GM23338 (cell line): Measurements from ENCODE around the gene C6orf136. TPM values are rescaled to one million over a fixed set of nuclear protein-coding genes. Genes with fewer than 3 reads are reported as not detected.

Source experiments
- ATAC-seq: fragments of 200-7000 bp; cut with Tn5 transposase; 3 replicates; pipeline ENCODE4 v1.9.1; 2020
- DNase-seq: peaks from one replicate; pipeline ENCODE4 v3.0.0-alpha.2; 2015; ENCODE audit warnings: low spot score
- H2AFZ ChIP-seq: fragments of 200-600 bp; sonication (generic); 2 replicates; pipeline ENCODE4 v1.8.0; 2016; ENCODE audit warnings: antibody characterized with exemption, mild to moderate bottlenecking, moderate library complexity
- H3F3A ChIP-seq: fragments of 200-600 bp; sonication (generic); replicated peaks from 2 replicates; pipeline ENCODE4 v1.8.0; 2017; ENCODE audit warnings: antibody characterized with exemption, mixed run types, low read depth
- H3K27ac ChIP-seq: fragments of 200-600 bp; sonication (generic); 2 replicates; pipeline ENCODE4 v1.6.1; 2016; ENCODE audit warnings: low read depth
- H3K27me3 ChIP-seq: fragments of 200-600 bp; sonication (generic); 2 replicates; pipeline ENCODE4 v1.8.0; 2016; ENCODE audit warnings: mild to moderate bottlenecking, mixed run types, moderate library complexity; ENCODE audit not compliant: insufficient read depth
- H3K36me3 ChIP-seq: fragments of 200-600 bp; sonication (generic); 2 replicates; pipeline ENCODE4 v1.8.0; 2016; ENCODE audit warnings: mild to moderate bottlenecking; ENCODE audit not compliant: insufficient read depth
- H3K4me1 ChIP-seq: fragments of 200-600 bp; sonication (generic); 2 replicates; pipeline ENCODE4 v1.8.0; 2016; ENCODE audit warnings: mild to moderate bottlenecking, moderate library complexity; ENCODE audit not compliant: insufficient read depth
- H3K4me2 ChIP-seq: fragments of 200-600 bp; sonication (generic); 2 replicates; pipeline ENCODE4 v1.7.1; 2017; ENCODE audit warnings: mixed run types
- H3K4me3 ChIP-seq: fragments of 200-600 bp; sonication (generic); 2 replicates; pipeline ENCODE4 v1.6.1; 2016; ENCODE audit warnings: mixed run types
- H3K79me2 ChIP-seq: fragments of 200-600 bp; sonication (generic); replicated peaks from 2 replicates; pipeline ENCODE4 v1.8.0; 2017; ENCODE audit warnings: mild to moderate bottlenecking; ENCODE audit not compliant: insufficient read depth
- H3K9me2 ChIP-seq: fragments of 200-600 bp; sonication (generic); 2 replicates; pipeline ENCODE4 v1.8.0; 2017; ENCODE audit not compliant: insufficient read depth
- H4K20me1 ChIP-seq: fragments of 200-600 bp; sonication (generic); replicated peaks from 2 replicates; pipeline ENCODE4 v1.8.0; 2017; ENCODE audit warnings: mild to moderate bottlenecking; ENCODE audit not compliant: insufficient read depth
- H3K27ac Mint-ChIP-seq: 2 replicates; pipeline ENCODE4 v1.8.0; 2020; ENCODE audit warnings: inconsistent platforms, mild to moderate bottlenecking, moderate library complexity, mixed read lengths
- H3K27me3 Mint-ChIP-seq: 3 replicates; pipeline ENCODE4 v1.8.0; 2022; ENCODE audit warnings: low read depth, mild to moderate bottlenecking, moderate library complexity, mixed read lengths, inconsistent platforms; ENCODE audit not compliant: insufficient read depth, poor library complexity
- H3K36me3 Mint-ChIP-seq: 3 replicates; pipeline ENCODE4 v1.8.0; 2021; ENCODE audit warnings: low read depth, mild to moderate bottlenecking, inconsistent platforms, moderate library complexity, mixed read lengths
- H3K4me1 Mint-ChIP-seq: 3 replicates; pipeline ENCODE4 v1.8.0; 2020; ENCODE audit warnings: mild to moderate bottlenecking, inconsistent platforms, mixed read lengths
- H3K4me3 Mint-ChIP-seq: 3 replicates; pipeline ENCODE4 v1.8.0; 2021; ENCODE audit warnings: moderate library complexity, mild to moderate bottlenecking, inconsistent platforms, mixed read lengths
- H3K9me3 Mint-ChIP-seq: 3 replicates; pipeline ENCODE4 v1.8.0; 2020; ENCODE audit warnings: moderate library complexity, mild to moderate bottlenecking, inconsistent platforms, mixed read lengths
- CREB1 ChIP-seq: fragments of 250-450 bp; sonication (Bioruptor Pico); IDR thresholded peaks from 2 replicates; pipeline ENCODE4 v1.5.0; 2020; ENCODE audit warnings: low read depth, mild to moderate bottlenecking, moderate library complexity
- CTCF ChIP-seq, 2 experiments: fragments of 200-600 bp in 1 of 2; sonication (generic) in 1 of 2; conservative IDR thresholded peaks; 2 replicates each; pipeline versions ENCODE4 v1.5.1 to v1.6.1; 2016 to 2017; ENCODE audit warnings: antibody characterized with exemption in 2 of 2, low read depth in 2 of 2, mild to moderate bottlenecking in 2 of 2, moderate library complexity in 1 of 2
- ETS1 ChIP-seq: IDR thresholded peaks from 2 replicates; pipeline ENCODE4 v1.6.1; 2016; ENCODE audit warnings: antibody characterized with exemption
- EZH2 ChIP-seq: fragments of 200-600 bp; sonication (generic); IDR thresholded peaks from one replicate; pipeline ENCODE4 v1.8.0; 2017; ENCODE audit warnings: antibody characterized with exemption, mild to moderate bottlenecking, low read depth; ENCODE audit not compliant: unreplicated experiment
- EZH2phosphoT487 ChIP-seq: fragments of 200-600 bp; sonication (generic); IDR thresholded peaks from one replicate; pipeline ENCODE4 v1.8.1; 2018; ENCODE audit warnings: antibody characterized with exemption; ENCODE audit not compliant: unreplicated experiment
- JUNB ChIP-seq: IDR thresholded peaks from one replicate; pipeline ENCODE4 v1.6.1; 2016; ENCODE audit warnings: antibody characterized with exemption; ENCODE audit not compliant: unreplicated experiment
- NANOG ChIP-seq: IDR thresholded peaks from 2 replicates; pipeline ENCODE4 v1.6.1; 2016; ENCODE audit warnings: antibody characterized with exemption, borderline replicate concordance
- POLR2AphosphoS5 ChIP-seq: IDR thresholded peaks from 2 replicates; pipeline ENCODE4 v1.6.1; 2016; ENCODE audit warnings: antibody characterized with exemption, low read depth
- REST ChIP-seq: IDR thresholded peaks from one replicate; pipeline ENCODE4 v1.6.1; 2018; ENCODE audit warnings: antibody characterized with exemption; ENCODE audit not compliant: unreplicated experiment
- polyA plus RNA-seq: library from polyadenylated mRNA; unstranded; fragments of >200 nt; fragmentation: Nextera tagmentation; extraction: Ambion mirVana; gene quantifications from 2 replicates; pipeline ENCODE4 v1.2.1, GENCODE V29; 2016
- total RNA-seq: library from RNA; depleted of rRNA; stranded (reverse); fragments of >200 nt; shearing (Covaris generic); gene quantifications from 2 replicates; pipeline ENCODE4 v1.2.3, GENCODE V29; 2014

Gene C6orf136
- total and polyA plus RNA-seq, 2 experiments from 2014 or later: 12.5 to 27.5 TPM

- ATAC-seq: peak; percentile 46
- TF ChIP-seq CTCF (conservative IDR thresholded peaks at IDR 0.05; ENCODE audit: low read depth in 2 of 2) (no peak), EZH2 (no peak), EZH2phosphoT487 (no peak), ETS1 (no peak), JUNB (no peak), POLR2AphosphoS5 (peak; percentile 79), CREB1 (CRISPR knock-in tag) (0 out of 2 replicates have a peak, but pooled peaks have one; percentile 34), NANOG (no peak), REST (no peak)
- peaks cover 30% of the 10 kb centered on the region for H3K27me3 Mint-ChIP-seq
Measured at GRCh38 chr6:30690403-30691207, 43.7 kb downstream of the C6orf136 start, which contains the start of gene NRM. Gene NRM (minus strand): TSS chr6:30690984. CDS start chr6:30690974, 10 bp downstream.

More at GRCh38 chr6:30690403-30691207, 43.7 kb downstream of the C6orf136 start, which contains the start of gene NRM:
- Histone ChIP-seq H3K4me2 (peak within 1 kb of the TSS; percentile 81), H3K4me1 (peaks cover 26% of the 10 kb centered on the region), H3K79me2 (peaks cover under 1% of the 10 kb centered on the region; the same call in 1 of the 2 replicates), H2AFZ (peak within 1 kb of the TSS; percentile 99; the same call in 1 of the 2 replicates), H3K4me3 (peak within 1 kb of the TSS; percentile 94), H3K27me3 (0 out of 2 replicates have a peak, but pooled peaks cover 5% of the 10 kb centered on the region), H4K20me1 (no peaks in the 10 kb centered on the region), H3K36me3 (no peaks in the 10 kb centered on the region), H3F3A (peaks cover 12% of the 10 kb centered on the region), H3K27ac (peak within 1 kb of the TSS; percentile 90), H3K9me2 (no peaks in the 10 kb centered on the region)
- peaks cover 12% of the 10 kb centered on the region for H3K36me3 Mint-ChIP-seq
- peak within 1 kb of the TSS; percentile 80 for H3K27ac Mint-ChIP-seq
- peak within 1 kb of the TSS; percentile 88 for H3K4me3 Mint-ChIP-seq
- H3K9me3 Mint-ChIP-seq: no peaks in the 10 kb centered on the region
- peak; percentile 95 for DNase-seq
- peaks cover 41% of the 10 kb centered on the region for H3K4me1 Mint-ChIP-seq
